Fibroblast of mammary gland (primary cell): ENCODE results near the gene MCAT.

Source experiments
- DNase-seq: peaks from one replicate; pipeline ENCODE4 v3.0.0-alpha.2; 2010; ENCODE audit warnings: low read depth
- H3K4me3 ChIP-seq: 2 replicates; pipeline ENCODE4 v1.5.1; 2011; ENCODE audit warnings: low read depth, mild to moderate bottlenecking, low read length, moderate library complexity; ENCODE audit not compliant: control insufficient read depth
- TF ChIP-seq, protein P1 (sequence below): conservative IDR thresholded peaks from 2 replicates; pipeline ENCODE4 v1.5.1; 2011; ENCODE audit warnings: low read depth, low read length, inconsistent platforms; ENCODE audit not compliant: control insufficient read depth, insufficient read depth

MCAT gene

DNA sequence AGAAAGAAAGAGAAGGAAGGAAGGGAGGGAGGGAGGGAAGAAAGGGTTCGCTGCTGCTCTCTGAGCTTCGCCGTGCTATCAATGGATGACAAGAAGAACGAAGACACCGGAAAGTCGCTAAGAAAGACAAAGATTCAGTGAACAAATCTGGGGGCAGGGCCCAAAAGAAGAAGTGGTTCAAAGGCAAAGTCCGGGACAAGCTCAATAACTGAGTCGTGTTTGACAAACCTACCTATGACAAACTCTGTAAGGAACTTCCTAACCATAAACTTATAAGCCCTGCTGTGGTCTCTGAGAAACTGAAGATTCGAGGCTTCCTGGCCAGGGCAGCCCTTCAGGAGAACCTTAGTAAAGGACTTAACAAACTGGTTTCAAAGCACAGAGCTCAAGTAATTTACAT is 51.1 kb downstream of the MCAT start:
- DNase-seq, result no peak

DNA sequence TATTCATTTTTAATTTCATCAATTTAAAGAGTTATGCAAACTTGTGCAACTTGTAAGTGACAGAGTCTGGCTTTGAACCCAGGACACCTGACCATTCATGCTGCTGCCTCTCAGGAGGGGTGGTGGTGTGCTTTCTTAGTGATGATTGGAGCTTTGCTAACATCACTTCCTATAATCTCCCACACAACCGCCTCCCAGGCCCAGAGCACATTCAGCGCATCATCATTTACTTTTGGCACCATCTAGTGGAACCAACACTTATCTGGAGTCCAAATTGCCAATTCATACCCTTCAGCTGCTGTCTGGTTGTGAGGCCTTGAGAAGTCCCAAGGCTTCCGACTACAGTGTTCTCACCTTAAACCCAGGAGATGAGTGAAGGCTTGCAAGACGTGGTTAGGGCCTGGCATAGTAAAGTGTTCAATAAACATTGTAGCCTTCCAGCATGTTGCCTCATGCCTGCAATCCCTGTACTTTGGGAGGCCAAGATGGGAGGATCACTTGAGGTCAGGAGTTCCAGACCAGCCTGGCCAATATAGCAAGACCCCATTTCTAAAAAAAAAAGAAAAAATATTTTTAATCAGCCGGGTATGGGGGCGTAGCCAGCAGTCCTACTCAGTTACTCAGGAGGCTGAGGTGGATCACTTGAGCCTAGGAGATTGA is 52.9 kb downstream of the MCAT start:
- no peak overlapping the region for H3K4me3 ChIP-seq
- TF ChIP-seq, protein P1, sequence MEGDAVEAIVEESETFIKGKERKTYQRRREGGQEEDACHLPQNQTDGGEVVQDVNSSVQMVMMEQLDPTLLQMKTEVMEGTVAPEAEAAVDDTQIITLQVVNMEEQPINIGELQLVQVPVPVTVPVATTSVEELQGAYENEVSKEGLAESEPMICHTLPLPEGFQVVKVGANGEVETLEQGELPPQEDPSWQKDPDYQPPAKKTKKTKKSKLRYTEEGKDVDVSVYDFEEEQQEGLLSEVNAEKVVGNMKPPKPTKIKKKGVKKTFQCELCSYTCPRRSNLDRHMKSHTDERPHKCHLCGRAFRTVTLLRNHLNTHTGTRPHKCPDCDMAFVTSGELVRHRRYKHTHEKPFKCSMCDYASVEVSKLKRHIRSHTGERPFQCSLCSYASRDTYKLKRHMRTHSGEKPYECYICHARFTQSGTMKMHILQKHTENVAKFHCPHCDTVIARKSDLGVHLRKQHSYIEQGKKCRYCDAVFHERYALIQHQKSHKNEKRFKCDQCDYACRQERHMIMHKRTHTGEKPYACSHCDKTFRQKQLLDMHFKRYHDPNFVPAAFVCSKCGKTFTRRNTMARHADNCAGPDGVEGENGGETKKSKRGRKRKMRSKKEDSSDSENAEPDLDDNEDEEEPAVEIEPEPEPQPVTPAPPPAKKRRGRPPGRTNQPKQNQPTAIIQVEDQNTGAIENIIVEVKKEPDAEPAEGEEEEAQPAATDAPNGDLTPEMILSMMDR, result peak; percentile 54
- peak; percentile 93 for DNase-seq

More for the DNA sequence above, 51.1 kb downstream of the MCAT start:
- TF ChIP-seq, protein P1, result no peak
- H3K4me3 ChIP-seq, result no peak overlapping the region

DNA sequence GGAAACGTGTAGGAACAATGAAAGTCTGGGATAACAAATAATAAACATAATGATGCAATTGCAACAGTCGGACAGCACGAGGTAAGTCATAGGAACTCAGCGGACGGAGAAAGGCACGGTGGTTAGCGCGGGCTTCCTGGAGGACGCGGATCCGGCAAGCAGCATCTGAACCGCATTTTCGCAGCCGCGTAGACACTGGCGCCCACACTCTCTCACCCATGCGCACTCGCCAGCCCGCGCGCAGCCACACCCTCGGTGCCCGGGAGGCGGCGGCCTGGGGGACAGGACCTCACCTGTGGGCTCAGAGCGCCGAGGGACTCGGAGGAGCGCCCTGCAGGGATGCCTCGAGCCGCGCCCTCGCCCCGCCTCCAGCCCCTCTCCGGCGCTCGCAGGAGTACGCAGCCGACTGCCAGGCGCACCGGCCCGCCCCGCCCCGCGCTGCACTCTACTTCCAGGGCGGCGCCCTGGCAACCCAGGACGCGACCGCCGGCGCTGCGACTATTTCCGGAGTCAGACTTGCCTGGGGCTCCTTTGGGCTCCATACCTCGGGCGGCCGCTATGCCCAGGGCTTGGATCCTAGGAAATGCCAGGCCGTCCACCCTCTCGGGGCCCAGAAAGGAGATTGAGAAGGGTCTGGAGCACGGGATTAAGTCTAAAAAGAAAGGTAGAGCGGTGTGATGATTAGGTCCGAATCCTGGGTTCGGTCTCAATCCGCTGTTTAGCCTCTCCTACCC is 54.0 kb downstream of the MCAT start, which contains the start of gene TTLL1:
TSS of gene TTLL1 (minus strand) at position 408 of the 734 bp plus-strand sequence. CDS start 13,805 bp downstream, outside the sequence.
- TF ChIP-seq, protein P1, result no peak
- peak within 1 kb of the TSS; percentile 76 for H3K4me3 ChIP-seq
- peak; percentile 75 for DNase-seq

DNA sequence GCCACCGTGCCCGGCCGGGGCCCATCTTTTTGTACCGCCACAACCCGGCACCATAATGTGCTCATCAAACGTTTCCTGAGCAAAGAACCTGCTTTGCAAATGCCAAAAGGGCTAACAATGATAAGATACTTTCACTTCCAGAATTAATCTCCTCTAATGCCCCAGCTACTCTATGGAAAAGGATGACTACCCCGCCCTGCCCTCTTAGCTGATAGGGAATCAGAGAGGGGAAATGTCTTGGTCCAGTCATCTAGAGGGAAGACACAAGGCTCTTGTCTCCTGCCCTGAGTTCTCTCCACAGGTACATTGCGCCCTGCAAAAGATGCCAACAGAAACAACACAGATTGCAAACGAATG is 54.6 kb downstream of the MCAT start:
- peak overlapping the region; percentile 76 for H3K4me3 ChIP-seq
- TF ChIP-seq, protein P1, result no peak
- no peak for DNase-seq

DNA sequence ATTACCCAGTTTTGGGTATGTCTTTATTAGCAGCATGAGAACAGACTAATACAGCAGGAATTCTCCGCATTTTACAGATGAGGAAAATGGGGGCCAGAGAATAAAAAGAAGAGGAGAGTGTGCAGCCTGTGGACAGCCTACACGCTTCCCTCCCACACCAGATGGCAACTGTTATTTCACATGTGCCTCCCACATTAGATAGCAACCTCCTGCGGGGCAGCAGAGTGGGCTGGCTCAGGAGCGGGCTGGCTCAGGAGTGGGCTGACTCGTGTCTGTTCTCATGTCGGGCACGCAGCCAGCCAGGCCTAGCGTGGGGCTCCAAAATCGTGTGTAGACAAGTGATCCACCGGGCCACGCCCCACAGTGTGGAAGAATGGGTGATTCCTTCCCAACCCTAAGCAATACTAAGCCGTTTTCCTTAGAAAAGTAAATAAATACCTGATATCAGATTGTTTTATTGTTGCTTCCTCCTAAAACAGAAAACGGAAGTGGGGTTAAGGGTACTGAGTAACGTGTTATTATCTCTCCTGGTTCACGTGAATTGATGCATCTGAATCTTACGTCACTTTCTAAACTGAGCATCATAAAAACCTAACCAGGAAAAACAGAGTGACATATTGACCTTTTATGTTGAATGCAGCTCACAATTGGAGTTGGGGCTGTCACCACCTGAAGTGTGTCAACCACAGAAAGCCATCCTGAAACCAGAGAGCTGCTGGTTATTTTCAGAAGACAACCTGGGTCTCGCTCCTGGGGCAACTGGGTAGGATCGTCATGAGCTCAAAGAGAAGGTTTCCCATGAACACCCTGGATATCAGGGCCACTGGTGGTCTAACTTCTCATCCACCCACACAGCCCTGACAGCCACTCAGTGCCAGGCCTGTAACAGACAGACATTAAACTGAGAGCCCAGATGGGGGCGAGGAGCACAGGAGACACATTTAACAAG is 57.3 kb downstream of the MCAT start:
- TF ChIP-seq, protein P1, result no peak
- DNase-seq, result no peak
- H3K4me3 ChIP-seq, result no peak overlapping the region
